HG02973 (cell line): Measurements from ENCODE around the gene CTIF.
"Not testable (repeated sequence)": the region's sequence is repeated elsewhere in the genome, so short reads cannot be mapped to it uniquely, and the experiment has no call there.

Experiments
- ATAC-seq: cut with Tn5 transposase; IDR thresholded peaks from one replicate; pipeline ENCODE4 v1.9.1; 2021; ENCODE audit warnings: moderate library complexity; ENCODE audit not compliant: unreplicated experiment

Gene CTIF

DNA sequence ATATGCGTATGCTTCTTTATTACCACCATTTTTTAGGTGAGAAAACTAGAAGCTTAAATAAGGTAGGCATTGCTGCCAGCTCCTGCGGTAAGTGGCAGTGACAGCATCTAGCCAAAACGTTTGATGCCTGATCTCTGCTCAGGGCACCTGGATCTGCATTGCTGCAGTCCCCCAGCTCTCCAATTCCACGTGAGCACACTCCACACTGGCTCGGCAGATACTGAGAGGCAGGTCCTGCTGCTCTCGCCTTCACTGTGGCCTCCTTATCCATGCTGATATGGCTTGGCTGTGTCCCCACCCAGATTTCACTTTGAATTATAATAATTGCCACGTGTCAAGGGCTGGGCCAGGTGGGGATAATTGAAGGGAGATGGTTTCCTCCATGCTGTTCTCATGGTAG lies 160.9 kb downstream of the CTIF start:
- ATAC-seq = no peak

GRCh38 chr18:48700446-48700845 lies 161.6 kb downstream of the CTIF start:
- no peak for ATAC-seq

DNA sequence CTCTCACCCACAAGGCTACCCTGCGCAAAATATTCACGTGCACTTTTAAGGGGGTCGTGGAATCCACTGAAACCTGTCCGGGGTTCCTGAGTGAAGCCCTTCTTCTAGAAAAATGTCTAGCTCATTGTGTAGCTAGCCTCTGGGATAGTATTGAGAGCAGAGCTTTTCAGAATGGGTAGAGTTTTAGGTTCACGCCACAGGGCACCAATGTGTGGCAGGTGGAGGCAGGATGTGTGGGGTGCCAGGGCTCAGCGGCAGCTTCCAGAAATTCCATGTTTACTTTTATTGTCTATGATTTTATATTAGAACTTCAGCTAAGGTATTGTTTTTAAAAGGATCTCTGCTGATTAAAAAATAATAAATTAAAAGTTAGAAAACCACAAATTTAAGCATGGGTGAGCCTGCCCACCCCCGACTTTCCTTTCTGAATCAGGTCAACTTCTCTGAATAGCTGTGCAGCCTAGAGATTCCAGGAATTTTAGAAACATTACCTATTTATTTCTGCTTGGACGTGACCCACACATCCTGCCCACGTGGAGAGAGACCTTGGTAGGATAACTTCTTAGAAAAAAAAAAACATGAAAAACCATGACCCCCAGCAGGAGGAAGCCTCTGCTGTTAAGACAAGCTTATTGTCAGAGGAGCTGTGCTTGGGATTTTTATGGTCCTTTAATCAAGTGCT lies 163.7 kb downstream of the CTIF start:
- no peak for ATAC-seq

DNA sequence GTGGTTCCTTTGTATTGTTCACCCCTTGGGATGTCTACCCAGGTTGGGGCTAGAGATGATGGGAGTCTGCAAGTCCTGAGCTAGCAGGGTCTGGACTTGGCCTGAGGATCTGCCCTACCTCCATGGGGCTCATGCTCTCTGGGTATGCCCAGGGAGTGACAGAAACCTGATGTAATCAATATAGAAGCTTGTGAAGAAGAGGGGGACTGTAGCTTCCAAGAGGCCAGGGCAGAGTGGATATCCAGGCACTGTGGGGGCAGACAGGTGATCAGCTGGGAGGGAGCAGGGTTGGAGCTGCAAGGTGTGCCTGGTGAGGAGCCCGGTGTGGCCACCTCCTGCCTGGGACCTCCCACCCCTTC lies 164.2 kb downstream of the CTIF start:
- no peak for ATAC-seq

- ATAC-seq = no peak
These were observed 164.6 kb downstream of the CTIF start for GRCh38 chr18:48703418-48703817.

- no peak for ATAC-seq
These were observed 166.2 kb downstream of the CTIF start for GRCh38 chr18:48705043-48705442.

GRCh38 chr18:48705531-48705930 lies 166.7 kb downstream of the CTIF start:
- ATAC-seq = no peak

- ATAC-seq = no peak
These were observed 167.9 kb downstream of the CTIF start for GRCh38 chr18:48706731-48707130.

GRCh38 chr18:48707636-48708296 lies 168.9 kb downstream of the CTIF start:
- ATAC-seq = no peak

- no peak for ATAC-seq
These were observed 170.0 kb downstream of the CTIF start for GRCh38 chr18:48708807-48709206.

GRCh38 chr18:48709371-48710062 lies 170.7 kb downstream of the CTIF start:
- no peak for ATAC-seq

DNA sequence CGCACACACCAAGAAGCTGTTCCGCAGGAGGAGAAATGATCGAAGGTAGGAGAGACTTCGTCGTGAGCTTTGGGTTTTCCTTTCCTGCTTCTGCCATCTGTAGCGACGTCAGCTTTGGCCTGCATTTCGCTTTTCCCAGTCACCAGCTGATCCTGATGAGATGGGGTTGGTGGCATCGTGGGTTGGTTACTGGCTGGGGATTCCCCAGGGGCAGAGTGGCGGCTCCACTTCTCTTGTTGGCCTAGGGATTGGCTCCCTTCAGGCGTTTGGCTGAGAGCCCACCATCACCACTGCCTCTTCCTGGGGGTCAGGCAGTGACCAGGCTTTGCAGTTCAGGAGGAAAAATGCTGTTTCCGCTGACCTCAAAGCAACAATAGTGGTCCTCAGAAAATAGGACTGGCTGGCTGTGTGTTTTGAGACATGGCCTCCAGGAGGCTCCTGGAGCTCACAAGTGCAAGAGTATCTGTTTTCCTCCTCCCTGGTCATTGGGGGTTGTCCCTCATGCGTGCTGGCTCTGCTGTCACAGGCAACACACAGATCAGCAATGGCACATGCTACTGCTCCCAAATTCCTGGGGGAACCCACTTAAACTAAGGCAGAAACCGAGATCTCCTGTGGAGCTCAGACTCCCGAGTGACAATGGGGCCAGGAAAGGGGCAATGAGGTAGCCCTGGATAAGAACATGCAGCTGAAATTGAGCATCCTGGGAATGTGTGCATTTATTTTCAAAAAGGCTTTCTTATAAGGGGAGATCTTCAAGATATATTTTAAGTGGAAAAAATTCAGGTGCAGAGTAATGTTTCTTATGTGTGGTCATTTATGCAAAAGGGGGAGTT lies 173.0 kb downstream of the CTIF start:
- no peak for ATAC-seq

DNA sequence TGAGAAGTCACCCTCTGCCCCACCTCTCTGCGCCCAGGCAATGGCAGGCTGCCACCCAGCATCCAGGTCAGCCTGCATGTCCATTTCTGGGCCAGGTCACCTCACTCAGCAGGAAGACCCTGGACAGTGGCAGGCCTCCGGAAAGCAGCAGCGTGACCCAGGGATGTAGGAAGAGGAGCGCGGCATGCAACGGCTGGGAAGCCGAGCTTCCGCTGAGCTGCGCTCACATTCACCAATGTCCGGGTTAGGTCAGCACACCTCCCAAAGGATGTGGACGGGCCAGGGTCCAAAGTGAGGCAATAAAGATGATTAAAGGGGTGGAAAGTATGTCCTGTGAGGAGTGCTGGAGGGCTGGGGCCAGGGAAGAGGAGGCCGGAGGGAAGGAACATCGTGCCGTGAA lies 174.5 kb downstream of the CTIF start:
- ATAC-seq = no peak

DNA sequence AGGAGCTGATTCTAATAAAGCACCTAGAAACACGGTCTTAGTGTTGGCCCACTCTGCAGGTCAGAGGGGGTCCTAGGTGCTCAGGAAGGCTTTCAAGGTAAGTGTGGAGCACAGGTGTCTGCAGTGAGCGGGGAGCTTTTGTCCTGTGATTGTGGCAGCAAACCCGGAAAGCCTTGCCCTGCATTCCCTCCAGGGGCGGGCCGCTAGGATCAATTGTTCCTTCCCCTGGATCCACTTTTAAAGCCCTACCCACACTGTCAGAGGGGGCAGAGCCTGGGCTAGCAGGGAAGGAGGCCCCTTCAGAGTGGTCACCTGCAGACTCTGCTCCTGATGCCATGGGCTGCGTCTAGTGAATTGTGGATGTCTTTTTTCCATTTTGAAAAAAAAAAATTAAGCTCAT lies 176.0 kb downstream of the CTIF start:
- ATAC-seq = no peak

- no peak for ATAC-seq
These were observed 177.0 kb downstream of the CTIF start for GRCh38 chr18:48715711-48716361.

- ATAC-seq = not testable (repeated sequence)
These were observed 178.4 kb downstream of the CTIF start for GRCh38 chr18:48717227-48717626.

GRCh38 chr18:48718251-48718959 lies 179.6 kb downstream of the CTIF start:
- no peak for ATAC-seq

DNA sequence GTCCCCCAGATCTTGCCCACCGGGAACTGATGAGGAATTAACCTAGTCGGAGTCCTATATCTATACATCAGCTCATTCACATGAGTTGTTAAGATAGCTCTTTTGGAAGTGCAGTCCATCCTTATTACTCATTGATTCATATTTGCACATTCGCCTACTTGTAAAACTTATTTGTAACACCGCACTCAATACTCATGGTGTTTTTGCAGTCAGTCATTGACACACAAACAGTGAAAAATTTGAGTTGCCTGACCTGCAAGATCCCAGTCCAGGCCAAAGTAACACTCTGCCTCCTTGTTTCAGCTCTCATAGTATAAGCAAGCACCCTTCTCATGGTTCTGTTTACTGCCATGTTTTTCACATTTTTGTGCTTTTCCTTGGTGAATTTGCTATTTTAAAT lies 180.6 kb downstream of the CTIF start:
- no peak for ATAC-seq

DNA sequence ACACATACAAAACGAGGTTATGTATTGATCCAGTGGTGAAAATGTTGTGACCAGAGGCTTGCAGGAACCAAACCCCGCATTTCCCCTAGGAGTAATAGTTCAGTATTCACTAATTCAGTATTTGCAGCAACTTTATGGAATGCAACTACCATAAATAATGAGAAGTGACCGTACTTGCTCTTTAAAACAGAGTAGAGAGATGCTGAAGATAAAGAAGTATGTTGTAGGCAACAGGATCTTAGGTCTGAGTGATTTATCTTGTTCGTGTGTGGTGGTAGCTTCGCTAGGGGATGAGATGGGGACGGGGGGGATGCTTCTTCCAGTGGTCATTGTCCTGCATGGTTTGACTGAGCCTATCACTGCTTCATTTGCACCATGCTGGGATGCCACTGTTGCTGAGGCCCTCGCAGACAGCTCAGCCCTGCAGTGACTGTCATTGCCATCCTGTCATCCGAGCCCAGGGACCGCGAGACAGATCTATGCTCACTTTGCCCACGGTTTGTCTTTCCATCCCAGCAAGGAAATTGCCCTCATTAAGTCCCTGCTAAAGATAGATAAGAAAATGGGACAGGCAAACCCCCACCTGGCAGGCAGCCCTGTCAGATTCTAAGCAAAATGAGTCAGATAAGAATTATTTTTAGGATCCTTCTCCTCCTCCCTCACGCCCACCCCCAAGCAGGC lies 181.3 kb downstream of the CTIF start:
- no peak for ATAC-seq

DNA sequence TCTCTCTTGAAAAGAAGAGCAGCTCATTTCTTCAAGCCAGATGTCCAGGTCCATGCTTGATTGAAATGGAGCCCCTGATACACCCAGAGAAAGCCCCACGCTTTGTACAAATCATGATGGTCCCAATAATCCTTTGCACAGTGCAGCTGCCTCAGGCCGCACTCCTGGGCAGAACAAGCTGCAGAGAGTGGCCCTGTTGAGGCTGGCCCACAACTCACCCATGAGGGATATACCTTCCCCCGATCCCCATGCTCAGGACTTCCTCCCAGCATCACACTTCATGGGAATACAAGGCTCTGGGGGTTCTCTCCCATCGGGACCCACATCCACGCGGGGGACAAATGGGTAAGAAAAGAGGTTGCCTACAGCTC lies 181.8 kb downstream of the CTIF start:
- no peak for ATAC-seq
